ENCODE results near the gene DLG3.

The DLG3 gene

DNA sequence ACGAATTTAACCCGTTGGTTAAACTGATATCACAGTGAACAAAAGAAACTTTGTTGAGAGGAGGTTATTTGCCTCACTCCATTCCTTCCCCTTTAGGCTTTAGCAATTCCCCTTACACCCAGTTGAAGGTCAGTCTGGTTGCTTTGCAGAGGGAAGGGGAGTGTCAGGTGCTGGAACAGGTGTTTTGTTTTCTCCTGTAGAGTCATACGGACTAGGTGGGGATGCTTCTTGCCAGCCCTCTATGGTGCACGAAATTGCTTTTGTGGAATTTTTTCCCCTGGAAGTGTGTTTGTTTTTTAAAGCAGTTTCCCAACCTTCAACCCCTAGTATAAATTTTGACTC is 33.1 kb downstream of the DLG3 start:
- no peak for DNase-seq (ENCODE audit: low read depth, low spot score)
- Histone ChIP-seq H3K9me3 (ENCODE audit: low read depth, low read length) (no peaks in the 10 kb centered on the region), H3K4me3 (no peak overlapping the region), H3K36me3 (ENCODE audit: insufficient read depth, low read length) (peaks cover 3% of the 10 kb centered on the region; the same call in 1 of the 2 replicates), H3K9ac (ENCODE audit: insufficient read length) (no peak overlapping the region), H3K27ac (no peak overlapping the region)
- TF ChIP-seq POLR2AphosphoS5 (IDR thresholded peaks at IDR 0.05; ENCODE audit: borderline replicate concordance, low read depth, low read length) = no peak
- TF ChIP-seq EZH2 (IDR thresholded peaks at IDR 0.05) = no peak
- TF ChIP-seq FOXP2 (optimal IDR thresholded peaks at IDR 0.05; ENCODE audit: control extremely low read depth, extremely low read length, insufficient read depth) = no peak

GRCh38 chrX:70478526-70479245 is 34.1 kb downstream of the DLG3 start:
- Histone ChIP-seq H3K27ac (no peak overlapping the region), H3K4me3 (no peak overlapping the region)
- no peak for DNase-seq (ENCODE audit: low read depth, low spot score)

DNA sequence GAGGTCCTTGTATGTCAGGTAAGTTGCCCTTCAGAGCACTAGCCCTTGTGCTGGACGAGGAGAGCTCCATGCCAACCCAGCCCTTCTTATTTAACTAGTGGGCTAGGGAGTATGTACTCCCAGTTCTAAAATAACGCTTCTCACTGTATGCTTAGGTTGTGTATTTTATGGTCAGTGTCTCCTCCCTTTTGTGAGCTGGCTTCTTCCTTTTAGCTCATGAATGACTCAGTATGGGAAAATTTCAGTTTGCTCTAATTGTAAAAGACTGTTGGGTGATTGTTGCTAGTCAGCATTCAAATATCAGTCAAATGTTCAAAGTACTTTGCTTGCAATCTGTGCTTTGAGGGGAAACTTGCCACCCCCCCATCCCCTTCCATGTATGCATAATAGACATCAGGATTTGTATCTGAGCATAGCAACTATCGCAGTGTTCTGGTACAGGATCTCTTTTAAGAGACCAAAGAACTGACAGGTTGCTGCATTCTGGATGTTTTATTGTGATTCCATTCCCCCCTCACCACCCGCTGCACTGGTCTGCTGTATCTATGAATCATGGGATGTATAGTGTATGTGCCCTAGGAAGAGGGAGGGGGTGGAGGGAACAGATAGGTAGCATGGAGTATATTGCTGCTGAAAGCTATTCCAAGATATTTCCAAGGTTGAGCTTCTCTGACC is 34.7 kb downstream of the DLG3 start:
- Histone ChIP-seq H3K36me3 (ENCODE audit: insufficient read depth, low read length) (peaks cover 3% of the 10 kb centered on the region; the same call in 1 of the 2 replicates), H3K27ac (no peak overlapping the region), H3K9ac (ENCODE audit: insufficient read length) (no peak overlapping the region), H3K9me3 (ENCODE audit: low read depth, low read length) (no peaks in the 10 kb centered on the region), H3K4me3 (no peak overlapping the region)
- DNase-seq (ENCODE audit: low read depth, low spot score) = no peak
- no peak for TF ChIP-seq POLR2AphosphoS5 (IDR thresholded peaks at IDR 0.05; ENCODE audit: borderline replicate concordance, low read depth, low read length)
- TF ChIP-seq FOXP2 (optimal IDR thresholded peaks at IDR 0.05; ENCODE audit: control extremely low read depth, extremely low read length, insufficient read depth) = no peak
- no peak for TF ChIP-seq EZH2 (IDR thresholded peaks at IDR 0.05)

More at GRCh38 chrX:70478526-70479245, 34.1 kb downstream of the DLG3 start:
- Histone ChIP-seq H3K36me3 (ENCODE audit: insufficient read depth, low read length) (peaks cover 3% of the 10 kb centered on the region; the same call in 1 of the 2 replicates), H3K9ac (ENCODE audit: insufficient read length) (no peak overlapping the region), H3K9me3 (ENCODE audit: low read depth, low read length) (no peaks in the 10 kb centered on the region)
- TF ChIP-seq FOXP2 (optimal IDR thresholded peaks at IDR 0.05; ENCODE audit: control extremely low read depth, extremely low read length, insufficient read depth) (no peak), POLR2AphosphoS5 (IDR thresholded peaks at IDR 0.05; ENCODE audit: borderline replicate concordance, low read depth, low read length) (no peak), EZH2 (IDR thresholded peaks at IDR 0.05) (no peak)

DNA sequence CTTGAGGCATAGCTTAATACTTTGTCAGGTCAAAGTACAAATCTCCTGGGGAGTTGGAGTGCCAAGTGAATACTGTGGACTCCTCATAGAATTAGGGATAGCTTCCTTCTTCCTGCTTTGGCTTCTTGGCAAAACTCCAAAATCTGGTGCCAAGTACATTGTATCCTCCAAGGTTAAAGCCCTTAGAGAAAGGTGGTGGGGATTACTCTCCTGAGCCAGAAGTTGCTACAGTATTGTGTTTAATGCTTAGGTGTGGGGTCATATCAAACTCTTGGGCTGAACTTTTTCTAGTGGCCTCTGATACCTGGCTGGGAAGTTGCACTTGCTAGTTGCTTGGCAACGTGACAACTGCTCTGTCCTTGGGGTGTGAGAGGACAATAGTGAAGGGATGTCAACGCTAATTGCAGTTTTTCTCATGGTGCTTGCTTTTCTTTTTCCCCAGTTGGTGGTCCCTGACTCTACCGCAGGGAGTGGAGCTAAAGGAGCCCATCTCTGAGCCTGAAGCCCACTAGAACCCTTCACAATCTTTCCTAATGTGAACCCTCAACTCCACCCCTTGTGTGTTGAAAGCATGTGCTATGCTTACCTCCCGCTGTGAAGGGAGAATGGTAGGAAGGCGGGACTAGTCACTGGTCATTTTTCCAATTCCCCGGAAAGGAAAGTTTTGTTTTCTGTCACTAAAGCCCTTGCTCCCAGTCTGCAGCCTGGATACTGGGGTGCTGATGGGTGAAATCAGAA is 35.5 kb downstream of the DLG3 start:
- no peaks in the 10 kb centered on the region for H3K9me3 ChIP-seq (ENCODE audit: low read depth, low read length)
- peaks cover 3% of the 10 kb centered on the region; the same call in 1 of the 2 replicates for H3K36me3 ChIP-seq (ENCODE audit: insufficient read depth, low read length)
- H3K4me3 ChIP-seq = no peak overlapping the region
- no peak overlapping the region for H3K27ac ChIP-seq
- TF ChIP-seq POLR2AphosphoS5 (IDR thresholded peaks at IDR 0.05; ENCODE audit: borderline replicate concordance, low read depth, low read length) (no peak), FOXP2 (optimal IDR thresholded peaks at IDR 0.05; ENCODE audit: control extremely low read depth, extremely low read length, insufficient read depth) (no peak), EZH2 (IDR thresholded peaks at IDR 0.05) (no peak)
- DNase-seq (ENCODE audit: low read depth, low spot score) = no peak
- no peak overlapping the region for H3K9ac ChIP-seq (ENCODE audit: insufficient read length)

DNA sequence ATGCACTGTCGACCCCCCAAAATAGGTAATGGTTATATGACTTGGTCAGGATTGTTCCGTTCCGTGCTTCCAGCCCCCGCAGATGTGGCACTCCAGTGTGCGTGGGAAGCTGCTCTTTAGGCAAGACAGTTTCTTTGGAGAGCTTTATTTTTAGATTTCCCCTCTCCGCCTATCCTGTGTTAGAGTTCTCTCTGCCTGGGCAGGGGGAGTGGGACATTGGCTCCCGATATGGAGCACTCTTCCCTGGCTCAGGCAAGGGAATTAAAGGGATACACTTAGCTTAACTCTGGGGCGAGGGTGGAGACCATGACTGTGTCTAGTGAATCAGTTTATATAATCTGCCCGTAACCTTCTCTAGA is 36.0 kb downstream of the DLG3 start:
- DNase-seq (ENCODE audit: low read depth, low spot score) = no peak
- Histone ChIP-seq H3K36me3 (ENCODE audit: insufficient read depth, low read length) (peaks cover 3% of the 10 kb centered on the region; the same call in 1 of the 2 replicates), H3K9ac (ENCODE audit: insufficient read length) (no peak overlapping the region), H3K9me3 (ENCODE audit: low read depth, low read length) (no peaks in the 10 kb centered on the region), H3K4me3 (no peak overlapping the region), H3K27ac (no peak overlapping the region)
- no peak for TF ChIP-seq FOXP2 (optimal IDR thresholded peaks at IDR 0.05; ENCODE audit: control extremely low read depth, extremely low read length, insufficient read depth)
- TF ChIP-seq POLR2AphosphoS5 (IDR thresholded peaks at IDR 0.05; ENCODE audit: borderline replicate concordance, low read depth, low read length) = no peak
- TF ChIP-seq EZH2 (IDR thresholded peaks at IDR 0.05) = no peak

DNA sequence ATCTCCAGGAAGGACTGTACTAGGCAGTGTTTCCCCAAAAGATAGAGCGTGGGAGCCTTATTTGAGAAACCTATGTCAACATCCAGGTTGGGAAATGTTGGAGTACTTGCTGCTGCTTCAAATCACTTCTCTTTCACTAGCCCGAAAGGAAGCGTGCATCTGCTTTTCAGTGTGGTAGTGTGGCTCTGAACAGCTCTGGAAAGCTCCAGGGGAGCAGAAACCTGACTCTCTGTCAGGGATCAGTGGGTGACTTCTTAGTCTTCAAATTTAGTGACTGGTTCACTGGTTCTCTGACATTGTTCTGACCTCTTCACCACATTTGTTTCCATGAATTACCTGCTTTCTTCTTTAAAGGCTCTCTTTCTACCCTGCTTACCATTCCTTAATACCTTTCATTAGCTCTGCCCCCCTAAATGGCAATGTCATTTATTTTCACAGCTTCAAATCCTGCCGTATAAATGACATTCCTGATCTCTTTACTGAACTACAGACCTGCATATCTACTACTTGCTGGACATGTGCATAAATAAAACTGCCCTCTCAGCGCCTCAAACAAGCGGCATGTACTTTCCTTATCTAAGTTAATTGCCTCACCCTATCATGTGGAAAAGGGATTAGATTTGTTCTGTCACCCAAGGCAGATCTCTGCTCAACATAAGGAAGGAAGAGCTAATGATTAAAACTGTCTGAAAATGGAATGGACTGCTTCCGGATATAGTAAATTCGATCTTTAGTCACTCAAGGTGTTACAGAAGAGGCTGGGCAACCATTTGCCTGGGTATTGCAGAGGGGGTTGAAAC is 37.0 kb downstream of the DLG3 start:
- Histone ChIP-seq H3K9ac (ENCODE audit: insufficient read length) (no peak overlapping the region), H3K4me3 (no peak overlapping the region), H3K36me3 (ENCODE audit: insufficient read depth, low read length) (peaks cover 3% of the 10 kb centered on the region; the same call in 1 of the 2 replicates), H3K27ac (no peak overlapping the region), H3K9me3 (ENCODE audit: low read depth, low read length) (no peaks in the 10 kb centered on the region)
- no peak for DNase-seq (ENCODE audit: low read depth, low spot score)
- no peak for TF ChIP-seq FOXP2 (optimal IDR thresholded peaks at IDR 0.05; ENCODE audit: control extremely low read depth, extremely low read length, insufficient read depth)
- no peak for TF ChIP-seq EZH2 (IDR thresholded peaks at IDR 0.05)
- no peak for TF ChIP-seq POLR2AphosphoS5 (IDR thresholded peaks at IDR 0.05; ENCODE audit: borderline replicate concordance, low read depth, low read length)

DNA sequence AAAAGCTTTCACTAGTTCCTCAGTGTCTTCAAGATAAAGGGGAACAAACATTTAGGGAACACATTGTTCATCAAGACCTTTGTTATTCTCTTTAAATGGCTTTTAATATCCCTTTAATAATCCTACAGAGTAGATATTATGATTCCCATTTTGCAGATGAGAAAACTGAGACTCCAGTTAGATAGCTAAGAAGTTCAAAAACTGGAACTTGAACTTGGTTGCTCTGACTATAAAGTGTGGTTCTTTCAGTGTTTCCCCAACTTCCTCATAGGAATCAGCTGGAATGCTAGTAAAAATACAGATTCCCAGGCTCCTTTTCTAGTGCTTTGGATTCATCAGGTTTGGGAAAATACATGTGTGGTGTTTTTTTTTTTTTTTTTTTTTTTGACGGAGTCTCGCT is 37.7 kb downstream of the DLG3 start:
- H3K27ac ChIP-seq = no peak overlapping the region
- H3K9ac ChIP-seq (ENCODE audit: insufficient read length) = no peak overlapping the region
- no peak overlapping the region for H3K4me3 ChIP-seq
- peaks cover 3% of the 10 kb centered on the region; the same call in 1 of the 2 replicates for H3K36me3 ChIP-seq (ENCODE audit: insufficient read depth, low read length)
- H3K9me3 ChIP-seq (ENCODE audit: low read depth, low read length) = no peaks in the 10 kb centered on the region
- TF ChIP-seq EZH2 (IDR thresholded peaks at IDR 0.05) (no peak), POLR2AphosphoS5 (IDR thresholded peaks at IDR 0.05; ENCODE audit: borderline replicate concordance, low read depth, low read length) (no peak), FOXP2 (optimal IDR thresholded peaks at IDR 0.05; ENCODE audit: control extremely low read depth, extremely low read length, insufficient read depth) (no peak)
- no peak for DNase-seq (ENCODE audit: low read depth, low spot score)
